K562 (cell line): ENCODE results near the gene CCDC70. TPM values are rescaled to one million over a fixed set of nuclear protein-coding genes. Genes with fewer than 3 reads are reported as not detected.

Experiments used
- ATAC-seq: fragments of 200-7000 bp; cut with Tn5 transposase; 3 replicates; pipeline ENCODE4 v1.9.1; 2020; ENCODE audit warnings: moderate library complexity
- BruUV-seq: library from RNA; stranded (reverse); fragments of 400-500 nt; replicated peaks from 2 replicates; lab custom pipeline; 2021; lab: Mats Ljungman, UMichigan
- CTCF ChIA-PET: fragments of 300-600 bp; formaldehyde crosslinking; extraction: SDS; loops from one replicate; lab custom pipeline; 2021; ENCODE audit warnings: low intra/inter-chr PET ratio; lab: Yijun Ruan, JAX
- POLR2A ChIA-PET: fragments of 300-600, 350-650 bp; sonication (Branson Sonifier 250); formaldehyde crosslinking; extraction: SDS; loops from one replicate; lab custom pipeline; 2021; ENCODE audit warnings: antibody characterized with exemption, inconsistent platforms; lab: Yijun Ruan, JAX
- DNase-seq, 4 experiments: peaks; one replicate each; pipeline versions ENCODE4 v3.0.0 to v3.0.0-alpha.2; 2011 to 2018; ENCODE audit warnings: low spot score in 3 of 4, mixed read lengths in 3 of 4; ENCODE audit errors: extremely low read depth in 1 of 4
- FAIRE-seq: peaks from 2 replicates; lab custom pipeline; 2011; peaks lifted over from hg19 to GRCh38; lab: Jason Lieb, UNC
- H2AFZ ChIP-seq: 2 replicates; pipeline ENCODE4 v1.6.0; 2011; ENCODE audit warnings: low read depth, low read length, control low read depth, inconsistent platforms
- H3K27ac ChIP-seq: fragments of 200-600 bp; 3 replicates; pipeline ENCODE4 v1.8.0; 2011; ENCODE audit warnings: low read depth, mild to moderate bottlenecking, control low read depth, inconsistent platforms, low read length, moderate library complexity, mixed read lengths; ENCODE audit errors: extremely low read depth
- H3K27me3 ChIP-seq, 2 experiments: fragments of 300-600 bp in 1 of 2; 2 replicates in 1 of 2; 3 replicates in 1 of 2; pipeline versions ENCODE4 v1.6.0 to v1.8.0; 2011; ENCODE audit warnings: inconsistent platforms in 2 of 2, low read length in 2 of 2, mild to moderate bottlenecking in 1 of 2, mixed read lengths in 1 of 2, moderate library complexity in 1 of 2; ENCODE audit not compliant: control insufficient read depth in 2 of 2, insufficient read depth in 2 of 2
- H3K36me3 ChIP-seq: fragments of 300-600 bp; 3 replicates; pipeline ENCODE4 v1.8.0; 2011; ENCODE audit warnings: mild to moderate bottlenecking, low read length, inconsistent platforms; ENCODE audit not compliant: control insufficient read depth, insufficient read depth
- H3K4me1 ChIP-seq, 2 experiments: fragments of 200-600 bp in 1 of 2; replicated peaks in 1 of 2; 2 replicates in 1 of 2; 3 replicates in 1 of 2; pipeline versions ENCODE4 v1.5.1 to v1.8.0; 2011; ENCODE audit warnings: inconsistent platforms in 2 of 2, low read length in 2 of 2, mild to moderate bottlenecking in 1 of 2, mixed read lengths in 1 of 2, moderate library complexity in 1 of 2; ENCODE audit not compliant: control insufficient read depth in 2 of 2, insufficient read depth in 2 of 2
- H3K4me2 ChIP-seq: 2 replicates; pipeline ENCODE4 v1.6.1; 2011; ENCODE audit warnings: low read length, control low read depth, inconsistent platforms, mixed read lengths; ENCODE audit not compliant: insufficient read depth
- H3K4me3 ChIP-seq: fragments of 200-600 bp; sonication (generic), shearing (Covaris generic); 2 replicates; pipeline ENCODE4 v1.5.1; 2016; ENCODE audit warnings: control low read depth, inconsistent platforms
- H3K79me2 ChIP-seq: fragments of 200-600 bp; 3 replicates; pipeline ENCODE4 v1.8.0; 2011; ENCODE audit warnings: low read length, inconsistent platforms; ENCODE audit not compliant: control insufficient read depth, insufficient read depth
- H3K9ac ChIP-seq, 2 experiments: 2 replicates each; pipeline versions ENCODE4 v1.6.0 to v1.6.1; 2011; ENCODE audit warnings: low read depth in 2 of 2, low read length in 2 of 2, control low read depth in 1 of 2, inconsistent platforms in 1 of 2, mild to moderate bottlenecking in 1 of 2, mixed read lengths in 1 of 2; ENCODE audit not compliant: insufficient read depth in 1 of 2
- H3K9me1 ChIP-seq: one replicate; pipeline ENCODE4 v1.6.0; 2011; ENCODE audit warnings: inconsistent platforms, mild to moderate bottlenecking, low read length, moderate library complexity; ENCODE audit not compliant: control insufficient read depth, insufficient read depth
- H3K9me3 ChIP-seq: replicated peaks from 2 replicates; pipeline ENCODE4 v1.5.1; 2011; ENCODE audit warnings: low read depth, low read length, inconsistent platforms; ENCODE audit not compliant: control insufficient read depth, insufficient read depth
- H4K20me1 ChIP-seq: replicated peaks from 2 replicates; pipeline ENCODE4 v1.6.1; 2011; ENCODE audit warnings: low read length, inconsistent platforms, mixed read lengths; ENCODE audit not compliant: control insufficient read depth, insufficient read depth
- KDM5B ChIP-seq: fragments of 200-600 bp; sonication (generic); IDR thresholded peaks from 2 replicates; pipeline ENCODE4 v1.6.1; 2012; ENCODE audit warnings: low read depth, mild to moderate bottlenecking, moderate library complexity, low read length, control low read depth, inconsistent platforms; ENCODE audit not compliant: insufficient replicate concordance
- MTA2 ChIP-seq: fragments of 450-650 bp; IDR thresholded peaks from 2 replicates; pipeline ENCODE4 v1.6.1; 2016; ENCODE audit warnings: low read depth
- NFRKB ChIP-seq: fragments of 450-650 bp; IDR thresholded peaks from 2 replicates; pipeline ENCODE4 v1.6.1; 2016; ENCODE audit warnings: low read depth
- POLR2G ChIP-seq: fragments of 200-400 bp; formaldehyde crosslinking; IDR thresholded peaks from 2 replicates; pipeline ENCODE4 v1.6.1; 2017; ENCODE audit warnings: low read depth, mild to moderate bottlenecking, antibody characterized with exemption, low read length, moderate library complexity
- SIN3B ChIP-seq: fragments of 450-650 bp; IDR thresholded peaks from 2 replicates; pipeline ENCODE4 v1.6.1; 2017; ENCODE audit warnings: low read depth, mild to moderate bottlenecking, moderate library complexity
- SP1 ChIP-seq: sonication (generic); formaldehyde crosslinking; IDR thresholded peaks from 2 replicates; pipeline ENCODE4 v1.8.1; 2022; ENCODE audit warnings: mild to moderate bottlenecking, missing genetic modification reagents
- ZEB2 ChIP-seq: fragments of 450-650 bp; IDR thresholded peaks from 2 replicates; pipeline ENCODE4 v1.6.1; 2016
- ZKSCAN1 ChIP-seq: fragments of 150-350 bp; IDR thresholded peaks from 2 replicates; pipeline ENCODE4 v1.6.1; 2016; ENCODE audit warnings: low read depth, low read length
- ZKSCAN8 ChIP-seq: fragments of 200-800 bp; sonication (Bioruptor generic); IDR thresholded peaks from 2 replicates; pipeline ENCODE4 v1.6.1; 2016; ENCODE audit warnings: missing genetic modification characterization, missing compliant biosample characterization
- ZNF184 ChIP-seq: sonication (generic); formaldehyde crosslinking; IDR thresholded peaks from 2 replicates; pipeline ENCODE4 v1.5.0; 2020; ENCODE audit warnings: missing genetic modification reagents
- ZNF23 ChIP-seq: fragments of 250-450 bp; sonication (Bioruptor Pico); IDR thresholded peaks from 2 replicates; pipeline ENCODE4 v1.4.0; 2020; ENCODE audit warnings: mild to moderate bottlenecking
- ZNF316 ChIP-seq: fragments of 450-650 bp; IDR thresholded peaks from 2 replicates; pipeline ENCODE4 v1.6.1; 2016
- ZNF354B ChIP-seq: fragments of 250-450 bp; sonication (Bioruptor Pico); IDR thresholded peaks from 2 replicates; pipeline ENCODE4 v1.4.0; 2020
- ZNF696 ChIP-seq: fragments of 250-450 bp; sonication (Bioruptor Pico); conservative IDR thresholded peaks from 2 replicates; pipeline ENCODE4 v1.4.0; 2020; ENCODE audit warnings: mild to moderate bottlenecking, moderate library complexity
- WGBS: fragments of 100-300 bp; shearing (Covaris generic); methylation state at CpG from one replicate; pipeline ENCODE4 v1.1.6; 2016; ENCODE audit warnings: low coverage, mixed read lengths; ENCODE audit not compliant: insufficient coverage; ENCODE audit errors: missing lambda C conversion rate; 5-methylcytosine and 5-hydroxymethylcytosine counted together
- in situ Hi-C: fragments of 300-500 bp; cut with MboI; formaldehyde crosslinking; loops from 4 replicates; pipeline ENCODE4 v1.15.0; 2018; ENCODE audit warnings: inconsistent platforms, mixed read lengths
- intact Hi-C: fragments of 100-400 bp; cut with micrococcal nuclease; formaldehyde crosslinking; loops from 2 replicates; pipeline ENCODE4 v1.14.2; 2022
- polyA plus RNA-seq, 8 experiments: library from polyadenylated mRNA; depleted of rRNA in 4 of 8; stranded (reverse) in 5 of 8; unstranded in 3 of 8; fragments of >200 nt; fragmentation: Nextera tagmentation in 2 of 8; fragmentation: Illumina TruSeq in 1 of 8; extraction: Ambion mirVana in 2 of 8; extraction: Trizol in 1 of 8; gene quantifications; 2 replicates each; pipeline versions ENCODE4 v1.2.1 to v1.2.3, GENCODE V29; 2011 to 2014; ENCODE audit warnings: inconsistent platforms in 1 of 8, missing spikeins in 1 of 8
- total RNA-seq, 7 experiments: library from RNA; depleted of rRNA in 6 of 7; stranded (reverse); fragments of >200 nt in 6 of 7; fragmentation: Illumina TruSeq in 2 of 7; extraction: Trizol in 2 of 7; gene quantifications; 2 replicates each; pipeline versions ENCODE4 v1.2.1 to v1.2.3, GENCODE V29; 2011 to 2021; ENCODE audit warnings: low replicate concordance in 1 of 7

Gene CCDC70
- total and polyA plus RNA-seq, 9 of the 15 experiments (the other 6 are each of a cell fraction or from before 2014, with no cell fraction given) = not detected

DNA sequence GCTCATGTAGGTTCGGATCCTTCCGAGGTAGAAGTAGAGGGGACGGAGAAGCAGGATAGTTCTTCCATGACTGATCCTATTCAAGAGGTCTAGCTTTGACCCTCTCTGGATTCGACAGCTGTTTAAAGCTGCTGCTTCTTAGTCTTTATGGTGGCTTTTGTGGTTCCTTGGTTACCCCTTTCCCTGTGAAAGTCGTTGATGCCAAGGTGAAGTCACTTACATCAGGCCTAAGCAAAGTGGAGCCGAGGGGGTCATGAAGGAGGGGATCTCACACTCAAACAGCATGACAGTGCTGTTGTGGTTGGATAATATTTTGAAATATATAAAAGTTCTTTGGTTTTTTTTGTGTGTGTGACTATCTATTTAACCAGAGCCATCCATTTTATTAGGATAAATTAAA, 8.1 kb downstream of the CCDC70 start (continued):
- no peak for TF ChIP-seq POLR2G
- no peak for TF ChIP-seq SP1 (CRISPR knock-in tag)
- no peak for TF ChIP-seq NFRKB
- no peak for TF ChIP-seq ZEB2
- TF ChIP-seq, all 486 proteins: peak for 0

DNA sequence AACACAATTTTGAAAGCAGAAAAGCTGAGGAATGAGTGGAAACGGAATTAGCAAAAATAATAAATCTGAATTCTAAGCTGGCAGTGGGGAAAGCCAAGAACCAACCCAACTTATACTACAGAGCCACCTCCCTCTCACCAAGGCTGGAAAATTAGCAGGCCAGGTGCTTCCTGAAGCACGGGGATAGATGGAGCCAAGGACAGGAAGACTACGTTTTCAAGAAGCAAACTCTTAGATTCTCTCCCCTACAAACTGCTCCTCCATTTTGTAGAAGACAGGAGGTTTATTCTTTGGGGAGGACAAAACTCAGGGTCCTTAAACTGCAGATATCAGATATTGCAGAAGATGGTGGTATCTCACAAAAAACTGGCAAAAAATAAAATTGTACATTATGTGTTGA, 8.8 kb downstream of the CCDC70 start:
- in situ Hi-C loops = no loop called here

More for the DNA sequence above, 8.8 kb downstream of the CCDC70 start:
- no peak for DNase-seq
- H3K27ac ChIP-seq = no peak overlapping the region
- ChIA-PET CTCF (no interaction called here), POLR2A (no interaction called here)
- intact Hi-C loops = no loop called here
- H3K4me1 ChIP-seq = no peaks in the 10 kb centered on the region
- no peaks in the 10 kb centered on the region for H3K36me3 ChIP-seq
- no peaks in the 10 kb centered on the region for H3K9me3 ChIP-seq
- ATAC-seq = no peak
- H2AFZ ChIP-seq = no peak overlapping the region
- no TSS peak for BruUV-seq
- TF ChIP-seq KDM5B (no peak), ZNF316 (no peak), ZKSCAN8 (CRISPR knock-in tag) (no peak), ZKSCAN1 (no peak), ZNF696 (CRISPR knock-in tag) (no peak), ZNF184 (CRISPR knock-in tag) (no peak), ZNF354B (CRISPR knock-in tag) (no peak), SIN3B (no peak), ZNF23 (CRISPR knock-in tag) (no peak), MTA2 (no peak)
- H3K4me2 ChIP-seq = no peak overlapping the region
- no peaks in the 10 kb centered on the region for H3K27me3 ChIP-seq
- no peak overlapping the region for H3K4me3 ChIP-seq
- WGBS = 4% methylated on average over 3 of the region's 3 CpGs
- no peaks in the 10 kb centered on the region for H3K79me2 ChIP-seq
- FAIRE-seq = no peak
- H3K9ac ChIP-seq = no peak overlapping the region
- no peaks in the 10 kb centered on the region for H4K20me1 ChIP-seq
- no peaks in the 10 kb centered on the region for H3K9me1 ChIP-seq
